Measurements from ENCODE around the gene C1orf21.

C1orf21 gene

DNA sequence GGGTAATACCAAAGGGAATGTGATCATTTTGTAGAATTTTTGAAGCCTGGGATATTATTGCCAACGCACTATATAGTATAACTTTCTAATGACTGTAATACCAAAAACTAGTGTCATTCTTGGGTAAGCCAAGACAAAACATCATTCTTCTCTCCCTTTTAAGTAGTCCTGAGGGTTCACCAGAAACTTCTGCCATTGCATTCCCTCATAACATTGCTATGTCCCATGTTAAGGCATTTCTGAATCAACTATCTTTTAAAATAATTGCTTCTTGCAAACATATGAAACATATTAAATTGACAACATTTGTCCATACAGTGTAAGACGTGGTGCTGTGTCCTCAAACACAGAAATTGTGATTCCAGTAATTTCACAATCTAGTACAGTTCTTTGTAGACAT lies 29.9 kb upstream of the C1orf21 start:
- in situ Hi-C loops (cut with MboI; ENCODE audit: low sequenced_read_pairs, unreplicated experiment), result no loop called here
- TF ChIP-seq, protein P1, sequence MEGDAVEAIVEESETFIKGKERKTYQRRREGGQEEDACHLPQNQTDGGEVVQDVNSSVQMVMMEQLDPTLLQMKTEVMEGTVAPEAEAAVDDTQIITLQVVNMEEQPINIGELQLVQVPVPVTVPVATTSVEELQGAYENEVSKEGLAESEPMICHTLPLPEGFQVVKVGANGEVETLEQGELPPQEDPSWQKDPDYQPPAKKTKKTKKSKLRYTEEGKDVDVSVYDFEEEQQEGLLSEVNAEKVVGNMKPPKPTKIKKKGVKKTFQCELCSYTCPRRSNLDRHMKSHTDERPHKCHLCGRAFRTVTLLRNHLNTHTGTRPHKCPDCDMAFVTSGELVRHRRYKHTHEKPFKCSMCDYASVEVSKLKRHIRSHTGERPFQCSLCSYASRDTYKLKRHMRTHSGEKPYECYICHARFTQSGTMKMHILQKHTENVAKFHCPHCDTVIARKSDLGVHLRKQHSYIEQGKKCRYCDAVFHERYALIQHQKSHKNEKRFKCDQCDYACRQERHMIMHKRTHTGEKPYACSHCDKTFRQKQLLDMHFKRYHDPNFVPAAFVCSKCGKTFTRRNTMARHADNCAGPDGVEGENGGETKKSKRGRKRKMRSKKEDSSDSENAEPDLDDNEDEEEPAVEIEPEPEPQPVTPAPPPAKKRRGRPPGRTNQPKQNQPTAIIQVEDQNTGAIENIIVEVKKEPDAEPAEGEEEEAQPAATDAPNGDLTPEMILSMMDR (IDR thresholded peaks at IDR 0.05; ENCODE audit: borderline replicate concordance, control extremely low read depth, extremely low read depth, insufficient read depth, missing control alignments), result no peak
- DNase-seq (ENCODE audit: low spot score), result no peak

DNA sequence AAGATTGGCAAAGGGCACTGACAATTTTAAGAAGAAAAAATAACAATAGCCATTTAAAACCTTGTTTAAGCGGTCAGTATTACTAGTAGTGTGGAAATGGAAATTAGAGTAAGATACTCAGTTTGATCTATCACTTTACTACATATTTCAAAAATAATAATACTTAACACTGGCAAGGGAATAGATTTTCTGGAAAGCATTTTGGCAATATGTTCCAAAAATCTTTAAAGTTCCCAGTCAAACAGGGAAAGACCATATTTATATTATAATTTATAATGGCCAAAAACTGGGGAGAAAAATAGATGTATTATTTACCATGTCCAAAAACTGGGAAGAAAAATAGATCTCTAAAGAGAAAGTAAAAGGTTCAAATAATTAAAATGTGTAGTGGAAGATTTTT lies 28.6 kb upstream of the C1orf21 start:
- in situ Hi-C loops (cut with MboI; ENCODE audit: low sequenced_read_pairs, unreplicated experiment), result no loop called here
- no peak for DNase-seq (ENCODE audit: low spot score)
- TF ChIP-seq, protein P1 (IDR thresholded peaks at IDR 0.05; ENCODE audit: borderline replicate concordance, control extremely low read depth, extremely low read depth, insufficient read depth, missing control alignments), result no peak

DNA sequence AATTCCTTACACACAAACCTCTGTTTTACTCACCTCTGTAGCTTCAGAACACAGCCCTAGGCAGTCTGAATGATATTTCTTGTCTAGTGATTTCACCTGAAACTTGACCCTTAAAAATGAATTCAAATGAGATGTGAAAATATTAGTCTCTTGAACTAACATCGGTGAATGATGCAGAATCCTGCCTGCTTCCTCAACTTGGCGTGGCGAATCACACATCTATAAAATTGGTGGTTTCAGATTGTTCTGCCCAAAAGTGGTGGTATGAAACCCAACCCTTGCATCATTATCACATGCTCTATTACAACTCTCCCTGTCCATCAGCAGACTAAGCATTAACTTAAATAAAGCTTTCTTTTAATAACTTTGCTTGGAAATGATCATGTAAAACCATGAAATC lies 26.9 kb upstream of the C1orf21 start:
- in situ Hi-C loops (cut with MboI; ENCODE audit: low sequenced_read_pairs, unreplicated experiment), result no loop called here
- no peak for DNase-seq (ENCODE audit: low spot score)
- TF ChIP-seq, protein P1 (IDR thresholded peaks at IDR 0.05; ENCODE audit: borderline replicate concordance, control extremely low read depth, extremely low read depth, insufficient read depth, missing control alignments), result no peak

DNA sequence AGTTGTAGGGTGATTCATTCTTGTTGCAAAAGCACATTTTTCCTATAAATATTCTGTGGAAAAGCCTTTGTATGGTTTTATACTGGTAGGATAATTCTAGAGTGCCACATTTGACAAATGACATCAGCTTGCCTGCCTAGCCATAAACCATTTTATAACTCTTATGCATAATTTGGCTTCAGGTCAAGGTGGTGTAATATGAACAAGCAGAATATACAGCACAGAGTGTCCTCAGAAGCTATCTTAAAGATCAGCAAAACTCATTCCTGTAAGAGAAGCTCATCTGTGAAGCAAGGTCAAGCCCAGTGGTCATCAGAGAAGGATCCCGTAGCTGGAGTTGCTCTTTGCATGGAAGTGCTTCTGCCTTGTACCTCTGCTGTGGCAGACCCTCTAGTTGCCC lies 24.0 kb upstream of the C1orf21 start:
- TF ChIP-seq, protein P1 (IDR thresholded peaks at IDR 0.05; ENCODE audit: borderline replicate concordance, control extremely low read depth, extremely low read depth, insufficient read depth, missing control alignments), result no peak
- in situ Hi-C loops (cut with MboI; ENCODE audit: low sequenced_read_pairs, unreplicated experiment), result no loop called here
- no peak for DNase-seq (ENCODE audit: low spot score)

DNA sequence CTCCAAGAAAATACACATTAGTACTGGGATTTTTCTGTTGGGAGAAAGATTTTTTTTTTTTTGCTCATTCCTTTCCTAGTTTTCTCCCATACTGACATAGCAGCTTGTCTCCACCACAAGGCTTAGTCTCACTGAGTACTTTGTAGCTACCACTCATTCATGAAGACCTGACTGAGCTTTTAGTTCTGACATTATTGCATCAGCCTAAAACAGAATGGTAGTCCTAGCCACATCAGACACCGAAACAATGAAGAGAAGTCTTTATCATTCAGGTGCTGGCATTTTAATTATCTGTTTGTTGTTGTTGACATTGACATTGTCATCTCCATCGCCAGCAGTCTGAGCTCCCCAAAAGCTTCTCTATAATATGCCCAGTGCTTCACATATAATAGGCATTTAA lies 21.1 kb upstream of the C1orf21 start:
- in situ Hi-C loops (cut with MboI; ENCODE audit: low sequenced_read_pairs, unreplicated experiment), result no loop called here
- no peak for DNase-seq (ENCODE audit: low spot score)
- TF ChIP-seq, protein P1 (IDR thresholded peaks at IDR 0.05; ENCODE audit: borderline replicate concordance, control extremely low read depth, extremely low read depth, insufficient read depth, missing control alignments), result no peak

DNA sequence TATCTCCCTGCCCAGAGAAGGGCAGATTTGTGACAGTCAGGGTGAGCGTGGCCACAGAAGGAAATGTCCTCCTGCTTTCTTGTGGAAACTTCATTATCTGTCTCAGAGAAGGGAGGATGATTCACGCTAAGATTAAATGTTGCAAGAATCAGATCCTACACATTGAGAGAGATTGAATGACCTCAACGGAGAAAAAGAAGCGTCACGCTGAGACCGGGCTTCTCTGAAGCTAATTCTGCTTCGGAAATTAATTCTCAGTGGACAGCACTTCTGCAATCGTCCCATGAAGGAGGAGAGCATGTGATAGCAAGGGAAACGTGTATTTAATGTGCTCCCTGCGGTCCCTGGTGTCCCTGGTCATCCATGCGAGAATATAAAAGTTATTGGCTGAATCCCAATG lies 19.8 kb upstream of the C1orf21 start:
- in situ Hi-C loops (cut with MboI; ENCODE audit: low sequenced_read_pairs, unreplicated experiment), result no loop called here
- DNase-seq (ENCODE audit: low spot score), result no peak
- TF ChIP-seq, protein P1 (IDR thresholded peaks at IDR 0.05; ENCODE audit: borderline replicate concordance, control extremely low read depth, extremely low read depth, insufficient read depth, missing control alignments), result no peak
